Measurements from ENCODE around the gene CD22.

The CD22 gene

DNA sequence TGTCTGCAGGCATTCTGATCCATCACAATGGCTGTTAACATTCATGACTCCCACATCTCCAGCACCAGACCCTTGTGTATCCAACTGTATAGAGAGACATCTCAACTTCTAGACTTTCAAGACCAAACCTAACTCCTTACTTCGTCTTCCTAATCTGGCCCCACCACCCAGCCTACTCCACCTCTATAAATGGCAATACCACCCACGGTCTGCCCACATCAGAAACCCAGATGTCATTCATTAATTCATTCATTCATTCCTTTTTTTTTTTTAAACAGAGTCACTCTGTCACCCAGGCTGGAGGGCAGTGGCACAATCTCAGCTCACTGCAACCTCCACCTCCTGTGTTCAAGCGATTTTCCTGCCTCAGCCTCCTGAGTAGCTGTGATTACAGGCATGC, 52.3 kb downstream of the CD22 start:
- no peak for DNase-seq (ENCODE audit: low read depth in 3 of 3, low spot score in 1 of 3)

DNA sequence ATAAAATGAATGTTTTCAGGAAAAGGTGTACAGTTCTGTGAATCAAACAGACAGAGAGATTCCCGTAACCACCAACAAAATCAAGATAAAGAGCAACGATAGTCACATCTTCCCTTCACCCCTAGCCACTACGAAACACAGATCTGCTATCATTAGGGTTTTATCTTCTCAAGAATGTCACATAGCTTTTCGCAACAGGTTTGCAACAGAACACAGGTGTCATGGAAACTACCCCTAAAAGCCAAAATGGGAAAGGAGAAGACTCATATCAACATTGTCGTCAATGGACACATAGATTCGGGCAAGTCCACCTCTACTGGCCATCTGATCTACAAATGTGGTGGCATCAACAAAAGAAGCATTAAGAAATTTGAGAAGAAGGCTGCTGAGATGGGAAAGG, 52.9 kb downstream of the CD22 start:
- no peak for DNase-seq (ENCODE audit: low read depth in 3 of 3, low spot score in 1 of 3)

DNA sequence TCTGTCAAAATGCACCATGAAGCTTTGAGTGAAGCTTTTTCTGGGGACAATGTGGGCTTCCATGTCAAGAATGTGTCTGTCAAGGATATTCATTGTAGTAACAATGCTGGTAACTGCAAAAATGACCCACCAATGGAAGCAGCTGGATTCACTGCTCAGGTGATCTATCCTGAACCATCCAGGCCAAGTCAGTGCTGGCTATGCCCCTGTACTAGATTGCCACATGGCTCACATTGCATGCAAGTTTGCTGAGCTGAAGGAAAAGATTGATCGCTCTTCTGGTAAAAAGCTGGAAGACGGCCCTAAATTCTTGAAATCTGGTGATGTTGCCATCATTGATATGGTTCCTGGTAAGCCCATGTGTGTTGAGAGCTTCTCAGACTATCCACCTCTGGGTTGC, 54.5 kb downstream of the CD22 start:
- no peak for DNase-seq (ENCODE audit: low read depth in 3 of 3, low spot score in 1 of 3)

DNA sequence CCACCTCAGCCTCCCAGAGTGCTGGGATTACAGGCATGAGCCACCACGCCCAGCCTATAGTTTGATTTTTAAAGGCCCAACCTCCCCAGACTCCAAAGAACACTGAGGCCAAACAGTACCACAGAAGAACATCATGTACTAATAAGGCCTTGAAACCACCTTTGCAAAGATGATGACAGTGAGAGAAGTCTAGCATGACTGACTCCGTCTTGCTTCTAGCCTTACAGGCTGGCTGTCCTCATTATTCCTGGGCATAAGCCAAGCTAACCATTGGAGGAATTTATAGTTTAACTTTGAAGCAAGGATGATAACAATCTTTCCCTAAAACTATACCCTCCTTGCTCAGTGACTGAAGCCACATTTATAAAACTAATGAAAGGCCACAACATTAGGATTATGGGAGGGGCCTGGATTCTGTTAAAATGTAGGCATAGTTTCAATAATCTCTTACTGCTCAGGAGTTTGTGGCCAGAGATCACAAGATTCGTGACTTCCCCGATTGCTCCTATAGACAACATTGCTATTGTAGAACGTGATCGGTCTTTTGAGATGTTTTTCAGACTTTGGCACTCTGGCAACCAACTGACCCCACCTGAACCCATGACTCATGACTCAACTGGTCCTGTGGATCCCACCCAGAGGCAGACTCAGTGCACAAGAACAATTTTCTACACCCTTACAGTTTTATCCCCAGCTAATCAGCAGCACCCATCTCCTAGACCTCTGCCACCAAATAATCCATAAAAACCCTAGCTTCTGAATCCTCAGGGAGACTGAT, 59.5 kb downstream of the CD22 start:
- DNase-seq (ENCODE audit: low read depth in 3 of 3, low spot score in 1 of 3), result no peak

DNA sequence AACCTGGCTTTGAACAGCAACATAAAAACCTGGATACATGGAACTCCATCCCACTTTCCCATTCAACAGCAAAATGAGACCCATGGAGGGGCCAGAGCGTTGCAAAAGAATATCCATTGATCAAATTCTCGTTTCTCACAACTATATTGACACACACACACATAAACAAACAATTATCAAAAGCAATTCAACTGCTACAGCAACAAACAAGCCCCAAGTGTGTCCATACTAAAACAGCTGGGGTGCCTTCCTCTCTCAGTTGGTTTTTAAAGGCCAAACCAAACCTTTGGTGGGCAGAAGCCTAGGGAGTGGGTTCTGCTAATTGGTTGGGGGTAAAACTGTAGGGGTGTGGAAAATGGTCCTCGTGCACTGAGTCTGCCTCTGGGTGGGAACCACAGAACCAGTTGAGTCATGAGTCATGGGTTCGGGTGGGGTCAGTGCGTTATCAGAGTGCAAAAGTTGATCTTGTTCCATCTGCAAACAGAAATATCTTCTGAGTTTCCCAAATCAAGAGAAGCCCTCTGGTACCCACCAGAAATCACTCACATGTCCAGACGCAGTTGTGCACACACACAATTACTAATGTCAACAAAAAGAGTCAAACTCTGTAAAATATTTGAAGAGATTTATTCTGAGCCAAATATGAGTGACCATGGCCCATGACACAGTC, 60.3 kb downstream of the CD22 start:
- no peak for DNase-seq (ENCODE audit: low read depth in 3 of 3, low spot score in 1 of 3)

DNA sequence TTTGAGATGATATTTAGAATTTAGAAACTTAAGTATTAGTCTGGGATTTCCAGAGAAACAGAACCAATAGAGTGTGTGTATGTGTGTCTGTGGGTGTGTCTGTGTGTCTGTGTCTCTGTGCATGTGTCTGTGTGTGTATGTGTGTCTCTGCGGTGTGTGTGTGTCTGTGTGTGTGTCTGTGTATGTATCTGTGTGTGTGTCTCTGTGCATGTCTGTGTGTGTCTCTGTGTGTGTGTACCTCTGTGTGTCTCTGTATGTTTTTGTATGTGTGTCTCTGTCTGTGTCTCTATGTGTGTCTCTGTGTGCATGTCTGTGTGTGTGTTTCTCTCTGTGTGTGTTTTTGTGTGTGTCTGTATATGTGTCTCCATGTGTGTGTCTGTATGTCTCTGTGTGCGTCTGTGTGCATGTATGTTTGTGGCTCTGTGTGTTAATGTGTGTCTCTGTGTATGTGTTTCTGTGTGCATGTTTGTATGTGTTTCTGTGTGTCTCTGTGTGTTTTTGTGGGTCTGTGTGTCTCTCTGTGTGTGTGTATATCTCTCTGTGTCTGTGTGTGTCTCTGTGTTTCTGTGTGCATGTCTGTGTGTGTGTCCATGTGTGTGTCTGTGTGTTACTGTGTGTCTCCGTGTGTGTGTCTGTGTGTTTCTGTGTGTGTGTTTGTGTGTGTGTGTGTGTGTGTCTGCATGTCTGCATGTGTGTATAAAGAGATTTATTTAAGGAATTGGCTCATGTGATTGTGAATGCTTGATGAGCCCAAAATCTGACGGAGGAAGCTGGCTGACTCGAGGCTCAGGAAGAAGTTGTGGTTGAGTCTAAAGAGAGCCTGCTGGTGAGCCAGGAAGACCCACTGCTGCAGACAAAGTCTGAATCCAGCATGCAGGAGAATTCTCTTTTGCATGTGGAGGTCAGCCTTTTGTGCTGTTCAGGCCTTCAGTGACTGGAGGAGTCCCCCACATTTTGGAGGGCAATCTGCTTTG, 64.0 kb downstream of the CD22 start:
- no peak for DNase-seq (ENCODE audit: low read depth in 3 of 3, low spot score in 1 of 3)

DNA sequence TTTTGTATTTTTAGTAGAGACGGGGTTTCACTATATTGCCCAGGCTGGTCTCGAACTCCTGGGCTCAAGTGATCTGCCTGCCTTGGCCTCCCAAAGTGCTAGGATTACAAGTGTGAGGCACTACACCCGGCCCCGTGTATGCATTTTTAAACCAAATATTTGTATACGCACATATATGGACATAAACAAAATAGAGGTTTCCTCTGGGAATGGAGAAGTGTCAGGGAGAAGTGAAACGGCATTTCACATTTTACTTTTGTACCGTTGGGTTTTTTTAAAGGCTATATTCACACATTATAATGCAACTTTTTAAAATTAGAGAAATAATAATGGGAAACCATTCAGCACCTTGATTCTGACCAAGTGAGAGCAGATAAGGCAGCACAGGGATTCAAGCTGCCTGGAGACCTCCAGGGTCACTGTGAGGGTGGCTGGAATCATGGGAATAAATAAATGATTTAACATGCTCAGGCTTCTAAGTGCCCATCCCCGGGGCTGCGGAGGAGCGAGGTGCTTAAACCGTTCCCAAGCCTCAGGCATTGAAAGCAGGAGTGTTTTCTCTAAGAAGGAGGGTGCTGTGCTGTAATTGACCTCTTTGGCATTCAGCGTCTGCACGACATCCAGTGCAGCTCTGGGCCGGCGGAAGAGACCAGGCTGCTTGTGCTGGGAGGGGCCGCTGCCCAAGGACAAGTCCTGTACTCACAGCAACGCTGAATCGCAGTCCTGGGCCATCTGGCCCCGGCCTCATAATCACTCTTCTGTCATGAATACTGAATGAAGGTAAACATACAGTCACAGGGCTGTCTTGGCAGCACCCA, 66.6 kb downstream of the CD22 start:
- DNase-seq (ENCODE audit: low read depth in 3 of 3, low spot score in 1 of 3), result no peak

DNA sequence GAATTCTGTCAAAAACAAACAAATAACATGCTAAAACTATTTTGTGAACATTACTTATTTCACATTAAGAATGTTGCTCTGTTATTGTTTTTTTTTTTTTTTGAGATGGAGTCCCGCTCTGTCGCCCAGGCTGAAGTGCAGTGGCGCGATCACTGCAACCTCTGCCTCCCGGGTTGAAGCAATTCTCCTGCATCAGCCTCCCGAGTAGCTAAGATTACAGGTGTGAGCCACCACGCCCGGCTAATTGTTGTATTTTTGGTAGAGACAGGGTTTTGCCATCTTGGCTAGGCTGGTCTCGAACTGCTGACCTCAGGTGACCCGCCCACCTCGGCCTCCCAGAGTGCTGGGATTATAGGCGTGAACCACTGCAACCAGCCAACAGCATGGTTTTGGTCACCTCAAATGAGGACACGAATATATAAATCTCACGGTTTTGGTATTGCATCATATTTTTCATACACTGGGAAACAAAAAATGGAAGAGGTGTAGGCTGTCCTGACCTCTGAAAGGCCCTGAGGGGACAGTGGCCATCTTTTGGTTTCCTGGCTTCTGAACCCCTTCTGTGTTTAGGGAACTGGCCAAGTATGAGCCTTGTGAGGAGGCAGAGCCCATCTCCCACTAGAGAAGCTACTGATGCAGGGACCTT, 67.4 kb downstream of the CD22 start:
- DNase-seq (ENCODE audit: low read depth in 3 of 3, low spot score in 1 of 3), result no peak

Measured in stimulated activated CD4-positive, alpha-beta T cell treated with anti-CD3 and anti-CD28 coated beads, TNF-alpha, amount 100 ng/mL, for 1 hour (primary cell).